ENCODE measurements around the gene IFI30.

Gene IFI30

GRCh38 chr19:18143902-18144301, 29.7 kb upstream of the IFI30 start:
- H3K27me3 ChIP-seq (ENCODE audit: insufficient read depth, low read depth): no peaks in the 10 kb centered on the region
- H4K20me1 ChIP-seq (ENCODE audit: insufficient read depth): no peaks in the 10 kb centered on the region
- H3K9ac ChIP-seq: no peak overlapping the region
- no peak overlapping the region for H2AFZ ChIP-seq (ENCODE audit: low read depth)
- no peaks in the 10 kb centered on the region for H3K79me2 ChIP-seq (ENCODE audit: insufficient read depth, low read depth)
- no peaks in the 10 kb centered on the region for H3K36me3 ChIP-seq (ENCODE audit: insufficient read depth)
- TF ChIP-seq, protein P1, sequence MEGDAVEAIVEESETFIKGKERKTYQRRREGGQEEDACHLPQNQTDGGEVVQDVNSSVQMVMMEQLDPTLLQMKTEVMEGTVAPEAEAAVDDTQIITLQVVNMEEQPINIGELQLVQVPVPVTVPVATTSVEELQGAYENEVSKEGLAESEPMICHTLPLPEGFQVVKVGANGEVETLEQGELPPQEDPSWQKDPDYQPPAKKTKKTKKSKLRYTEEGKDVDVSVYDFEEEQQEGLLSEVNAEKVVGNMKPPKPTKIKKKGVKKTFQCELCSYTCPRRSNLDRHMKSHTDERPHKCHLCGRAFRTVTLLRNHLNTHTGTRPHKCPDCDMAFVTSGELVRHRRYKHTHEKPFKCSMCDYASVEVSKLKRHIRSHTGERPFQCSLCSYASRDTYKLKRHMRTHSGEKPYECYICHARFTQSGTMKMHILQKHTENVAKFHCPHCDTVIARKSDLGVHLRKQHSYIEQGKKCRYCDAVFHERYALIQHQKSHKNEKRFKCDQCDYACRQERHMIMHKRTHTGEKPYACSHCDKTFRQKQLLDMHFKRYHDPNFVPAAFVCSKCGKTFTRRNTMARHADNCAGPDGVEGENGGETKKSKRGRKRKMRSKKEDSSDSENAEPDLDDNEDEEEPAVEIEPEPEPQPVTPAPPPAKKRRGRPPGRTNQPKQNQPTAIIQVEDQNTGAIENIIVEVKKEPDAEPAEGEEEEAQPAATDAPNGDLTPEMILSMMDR (conservative IDR thresholded peaks at IDR 0.05; ENCODE audit: low read depth, low read length): no peak
- no peaks in the 10 kb centered on the region for H3K4me1 ChIP-seq (ENCODE audit: low read depth, poor library complexity, severe bottlenecking)
- no peak overlapping the region for H3K4me2 ChIP-seq
- no peak overlapping the region for H3K4me3 ChIP-seq (IDR thresholded peaks at IDR 0.05; ENCODE audit: insufficient read depth, low read depth, low read length)
- H3K27ac ChIP-seq: no peak overlapping the region

GRCh38 chr19:18144361-18144760, 29.3 kb upstream of the IFI30 start:
- Histone ChIP-seq H3K4me2 (no peak overlapping the region), H3K27ac (no peak overlapping the region), H3K4me1 (ENCODE audit: low read depth, poor library complexity, severe bottlenecking) (no peaks in the 10 kb centered on the region), H3K27me3 (ENCODE audit: insufficient read depth, low read depth) (no peaks in the 10 kb centered on the region), H3K9ac (no peak overlapping the region), H3K79me2 (ENCODE audit: insufficient read depth, low read depth) (no peaks in the 10 kb centered on the region), H3K36me3 (ENCODE audit: insufficient read depth) (no peaks in the 10 kb centered on the region), H4K20me1 (ENCODE audit: insufficient read depth) (no peaks in the 10 kb centered on the region), H2AFZ (ENCODE audit: low read depth) (no peak overlapping the region), H3K4me3 (IDR thresholded peaks at IDR 0.05; ENCODE audit: insufficient read depth, low read depth, low read length) (no peak overlapping the region)
- TF ChIP-seq, protein P1 (conservative IDR thresholded peaks at IDR 0.05; ENCODE audit: low read depth, low read length): no peak

DNA sequence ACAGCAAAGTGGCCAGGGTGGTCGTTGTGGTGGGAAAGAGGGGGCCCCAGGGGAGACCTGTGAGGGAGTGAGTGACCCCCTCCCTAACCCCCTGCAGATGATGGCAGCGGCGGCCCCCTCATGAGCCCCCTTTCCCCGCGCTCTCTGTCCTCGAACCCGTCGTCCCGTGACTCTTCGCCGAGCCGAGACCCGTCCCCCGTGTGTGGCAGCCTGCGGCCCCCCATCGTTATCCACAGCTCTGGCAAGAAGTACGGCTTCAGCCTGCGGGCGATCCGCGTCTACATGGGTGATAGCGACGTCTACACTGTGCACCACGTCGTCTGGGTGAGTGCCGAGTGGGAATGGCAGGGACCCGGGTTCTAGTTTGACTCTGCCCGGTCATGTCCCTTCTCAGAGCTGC, 28.7 kb upstream of the IFI30 start:
- Histone ChIP-seq H3K4me3 (IDR thresholded peaks at IDR 0.05; ENCODE audit: insufficient read depth, low read depth, low read length) (no peak overlapping the region), H2AFZ (ENCODE audit: low read depth) (no peak overlapping the region), H3K36me3 (ENCODE audit: insufficient read depth) (no peaks in the 10 kb centered on the region), H3K79me2 (ENCODE audit: insufficient read depth, low read depth) (no peaks in the 10 kb centered on the region), H3K4me2 (no peak overlapping the region), H3K27me3 (ENCODE audit: insufficient read depth, low read depth) (no peaks in the 10 kb centered on the region), H3K27ac (no peak overlapping the region), H3K9ac (no peak overlapping the region), H3K4me1 (ENCODE audit: low read depth, poor library complexity, severe bottlenecking) (no peaks in the 10 kb centered on the region), H4K20me1 (ENCODE audit: insufficient read depth) (no peaks in the 10 kb centered on the region)
- TF ChIP-seq, protein P1 (conservative IDR thresholded peaks at IDR 0.05; ENCODE audit: low read depth, low read length): no peak

DNA sequence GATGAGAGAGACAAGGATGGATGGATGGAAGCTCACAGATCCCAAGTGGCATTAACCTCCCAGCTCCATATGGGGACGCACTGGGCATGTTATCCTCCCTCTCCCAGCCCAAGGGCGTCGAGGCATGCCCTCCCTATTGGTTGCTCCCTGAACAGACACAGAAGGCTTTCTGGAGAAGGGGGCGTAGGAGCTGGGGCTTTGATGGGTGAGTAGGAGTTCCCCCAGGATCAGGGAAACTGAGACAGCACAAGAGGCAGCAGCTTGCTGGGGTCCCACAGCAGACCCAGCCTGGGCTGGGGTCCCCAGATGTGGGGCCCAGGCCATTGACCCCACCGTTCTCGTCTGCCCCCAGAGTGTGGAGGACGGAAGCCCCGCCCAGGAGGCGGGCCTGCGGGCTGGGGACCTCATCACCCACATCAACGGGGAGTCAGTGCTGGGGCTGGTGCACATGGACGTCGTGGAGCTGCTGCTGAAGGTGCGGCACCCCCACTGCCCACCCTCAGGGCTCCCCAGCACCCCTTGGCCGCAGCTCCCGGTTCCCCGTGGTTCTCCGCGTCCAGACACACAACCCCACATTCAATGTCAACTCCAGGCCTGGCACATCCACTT, 28.1 kb upstream of the IFI30 start:
- no peak overlapping the region for H2AFZ ChIP-seq (ENCODE audit: low read depth)
- H3K4me2 ChIP-seq: no peak overlapping the region
- TF ChIP-seq, protein P1 (conservative IDR thresholded peaks at IDR 0.05; ENCODE audit: low read depth, low read length): no peak
- no peak overlapping the region for H3K27ac ChIP-seq
- no peak overlapping the region for H3K4me3 ChIP-seq (IDR thresholded peaks at IDR 0.05; ENCODE audit: insufficient read depth, low read depth, low read length)
- no peaks in the 10 kb centered on the region for H3K36me3 ChIP-seq (ENCODE audit: insufficient read depth)
- H4K20me1 ChIP-seq (ENCODE audit: insufficient read depth): no peaks in the 10 kb centered on the region
- no peak overlapping the region for H3K9ac ChIP-seq
- H3K4me1 ChIP-seq (ENCODE audit: low read depth, poor library complexity, severe bottlenecking): no peaks in the 10 kb centered on the region
- no peaks in the 10 kb centered on the region for H3K27me3 ChIP-seq (ENCODE audit: insufficient read depth, low read depth)
- H3K79me2 ChIP-seq (ENCODE audit: insufficient read depth, low read depth): no peaks in the 10 kb centered on the region
